Breast epithelium (tissue), 3 donors: ENCODE data around the gene ZMYND8.

Experiments
- CTCF ChIP-seq, 3 donors: fragments of 450-650 bp; IDR thresholded peaks; one replicate each; pipeline ENCODE4 v1.5.1; 2016 to 2017; ENCODE audit warnings: antibody characterized with exemption in 3 of 3, mild to moderate bottlenecking in 3 of 3, moderate library complexity in 3 of 3
- POLR2A ChIP-seq: fragments of 450-650 bp; IDR thresholded peaks from one replicate; pipeline ENCODE4 v1.6.1; 2016; ENCODE audit warnings: antibody characterized with exemption, mild to moderate bottlenecking, moderate library complexity
- POLR2AphosphoS5 ChIP-seq, 3 donors: sonication (generic); formaldehyde crosslinking; IDR thresholded peaks; one replicate each; pipeline ENCODE4 v1.6.1; 2017; ENCODE audit warnings: antibody characterized with exemption in 3 of 3

GRCh38 chr20:47211036-47211435 is 145.5 kb downstream of the ZMYND8 start:
- no peak for TF ChIP-seq CTCF (IDR thresholded peaks at IDR 0.05)
- no peak for TF ChIP-seq POLR2AphosphoS5 (IDR thresholded peaks at IDR 0.05)
- TF ChIP-seq POLR2A = no peak
